ENCODE measurements around the gene LRPPRC. TPM values are rescaled to one million over a fixed set of nuclear protein-coding genes. Genes with fewer than 3 reads are reported as not detected.

LRPPRC gene
- total RNA-seq, 1 donor = 57.8 TPM

DNA sequence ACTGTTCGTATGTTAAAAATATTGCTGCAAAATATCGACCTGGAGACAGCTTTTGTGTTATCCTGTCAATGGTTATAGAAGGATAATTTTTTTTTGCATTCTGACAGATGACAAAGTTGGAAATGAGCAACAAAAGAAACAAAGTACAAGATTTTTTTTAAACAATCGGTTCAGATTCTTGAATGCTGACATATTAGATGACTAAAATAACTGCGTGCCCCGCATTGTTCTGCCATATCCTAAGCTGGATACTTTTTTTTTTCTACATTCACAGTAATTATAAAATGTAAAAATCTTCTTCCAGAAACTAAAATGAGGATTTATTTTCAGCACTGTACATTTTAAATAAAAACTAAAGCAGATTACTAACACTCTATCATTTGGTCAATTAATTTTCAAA, 89.9 kb downstream of the LRPPRC start:
- Histone ChIP-seq H3K4me1 (ENCODE audit: insufficient read depth, low read length) (no peaks in the 10 kb centered on the region), H3K9me3 (ENCODE audit: low read depth, low read length) (no peaks in the 10 kb centered on the region), H3K27me3 (ENCODE audit: insufficient read depth, low read length) (no peaks in the 10 kb centered on the region), H3K4me3 (ENCODE audit: low read length) (no peak overlapping the region)

DNA sequence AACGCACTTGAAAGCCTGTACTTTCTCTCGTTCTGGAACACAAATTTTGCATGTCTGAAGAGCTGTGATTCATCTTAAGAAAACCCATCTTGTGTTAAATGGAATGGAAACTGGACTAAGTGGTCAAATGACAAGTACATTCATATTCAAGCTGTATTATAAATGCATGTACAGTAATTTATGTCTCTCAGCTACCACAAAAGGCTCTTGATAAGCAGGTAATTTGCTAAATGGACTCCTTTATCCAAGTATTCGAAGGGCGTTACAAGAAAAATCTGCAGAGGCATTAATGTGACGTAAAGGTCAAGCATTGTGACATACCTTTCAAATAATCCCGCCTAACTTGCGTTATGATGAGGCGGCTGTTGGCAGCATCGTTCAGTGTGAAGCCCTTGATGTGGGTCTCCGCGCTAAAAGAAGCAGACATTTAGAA, 90.4 kb downstream of the LRPPRC start:
- Histone ChIP-seq H3K9me3 (ENCODE audit: low read depth, low read length) (no peaks in the 10 kb centered on the region), H3K27me3 (ENCODE audit: insufficient read depth, low read length) (no peaks in the 10 kb centered on the region), H3K4me3 (ENCODE audit: low read length) (no peak overlapping the region), H3K4me1 (ENCODE audit: insufficient read depth, low read length) (no peaks in the 10 kb centered on the region)

DNA sequence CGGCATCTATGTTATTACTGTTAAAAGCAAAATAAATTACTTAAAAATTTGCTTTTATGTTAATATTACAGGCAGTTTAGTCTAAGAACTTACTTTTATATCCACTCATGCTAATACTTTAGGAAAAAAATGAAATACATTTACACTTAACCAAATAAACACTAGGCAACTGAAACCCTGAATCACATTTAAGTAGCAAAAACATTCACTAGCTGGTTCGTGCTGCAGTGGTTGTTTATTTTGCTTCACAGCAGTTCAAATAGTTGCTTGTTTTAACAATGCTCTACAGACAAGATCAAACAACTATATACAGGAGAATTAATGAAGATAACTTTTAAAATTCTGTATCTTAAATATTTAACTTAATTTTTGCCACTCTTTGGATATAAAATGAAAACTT, 96.2 kb downstream of the LRPPRC start:
- H3K27me3 ChIP-seq (ENCODE audit: insufficient read depth, low read length) = no peaks in the 10 kb centered on the region
- no peaks in the 10 kb centered on the region for H3K4me1 ChIP-seq (ENCODE audit: insufficient read depth, low read length)
- no peak overlapping the region for H3K4me3 ChIP-seq (ENCODE audit: low read length)
- H3K9me3 ChIP-seq (ENCODE audit: low read depth, low read length) = no peaks in the 10 kb centered on the region

DNA sequence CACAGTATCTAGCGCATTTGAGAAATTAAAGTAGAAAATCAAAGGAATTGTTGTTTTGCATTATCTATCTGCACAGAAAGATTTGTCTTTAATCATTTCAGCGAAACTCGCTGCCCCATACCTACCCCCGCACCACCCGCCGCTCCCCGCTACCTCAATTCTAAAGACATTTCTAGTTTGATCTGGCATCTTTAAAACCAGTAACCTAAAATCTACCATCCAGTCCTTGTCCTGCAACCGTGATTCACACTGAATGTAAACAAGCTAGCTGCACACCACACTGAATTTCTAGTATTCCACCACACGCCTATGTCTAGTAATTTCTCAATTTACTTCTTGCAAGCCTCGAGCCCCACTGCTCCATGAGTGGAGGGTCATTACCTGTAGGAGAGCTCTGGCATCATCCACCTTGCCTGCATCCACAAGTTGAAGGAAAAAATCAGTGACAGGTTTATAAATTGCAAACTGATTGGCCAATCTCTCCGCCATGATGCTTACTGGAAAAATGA, 96.9 kb downstream of the LRPPRC start:
- no peak overlapping the region for H3K4me3 ChIP-seq (ENCODE audit: low read length)
- H3K9me3 ChIP-seq (ENCODE audit: low read depth, low read length) = no peaks in the 10 kb centered on the region
- no peaks in the 10 kb centered on the region for H3K4me1 ChIP-seq (ENCODE audit: insufficient read depth, low read length)

DNA sequence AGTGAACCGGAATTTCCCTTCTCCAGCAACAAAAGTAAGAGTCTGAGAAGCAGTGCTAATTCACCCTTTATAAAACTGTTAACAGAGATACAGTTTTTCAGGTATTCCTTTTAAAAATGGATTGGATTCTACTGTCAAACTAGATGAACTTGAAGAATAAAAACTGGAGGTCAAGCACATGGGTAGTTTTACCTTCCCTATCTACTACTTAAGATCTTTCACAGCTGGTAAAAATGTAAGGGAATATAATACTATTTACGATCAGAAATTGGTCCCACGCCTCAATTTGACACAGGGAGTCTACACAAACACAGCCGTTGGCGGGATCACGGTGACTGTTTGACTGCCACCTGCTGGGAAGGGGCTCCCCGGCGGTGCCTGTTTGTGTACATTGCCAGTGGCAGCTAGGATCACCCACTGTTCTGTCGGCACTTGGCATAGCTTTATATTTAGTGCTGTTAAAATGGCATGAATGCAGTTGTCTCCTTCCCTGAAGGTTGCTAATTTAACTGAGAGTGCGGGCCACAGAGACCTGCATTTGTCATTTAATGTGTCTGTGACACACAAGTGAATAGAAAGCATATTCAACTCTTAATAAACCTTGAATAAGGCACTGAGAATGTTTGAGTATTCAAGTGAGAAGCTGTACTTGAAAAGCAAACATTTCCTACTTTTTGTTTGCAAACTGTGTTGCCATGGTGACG, 97.5 kb downstream of the LRPPRC start:
- Histone ChIP-seq H3K27me3 (ENCODE audit: insufficient read depth, low read length) (no peaks in the 10 kb centered on the region), H3K4me3 (ENCODE audit: low read length) (no peak overlapping the region), H3K9me3 (ENCODE audit: low read depth, low read length) (no peaks in the 10 kb centered on the region), H3K4me1 (ENCODE audit: insufficient read depth, low read length) (no peaks in the 10 kb centered on the region)

More for the DNA sequence above, 96.9 kb downstream of the LRPPRC start:
- H3K27me3 ChIP-seq (ENCODE audit: insufficient read depth, low read length) = no peaks in the 10 kb centered on the region

DNA sequence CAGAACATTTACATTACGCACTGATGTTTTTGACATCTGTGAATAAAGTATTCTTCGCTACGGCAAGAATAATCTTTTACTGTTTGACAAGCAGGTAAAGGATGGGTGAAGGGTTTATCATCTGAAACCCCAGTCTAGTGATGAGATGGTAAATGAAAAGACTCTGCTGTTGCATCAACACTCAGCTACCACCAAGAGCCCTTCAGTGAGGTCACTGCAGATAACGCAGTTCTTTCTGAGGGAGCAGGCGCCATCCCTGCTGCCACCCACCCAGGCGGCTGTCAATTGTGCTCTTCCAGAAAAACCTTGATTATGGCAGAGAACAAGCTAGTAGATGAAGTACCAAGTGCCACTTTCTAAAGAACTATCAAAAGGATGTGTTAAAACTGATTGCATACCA, 98.3 kb downstream of the LRPPRC start:
- H3K27me3 ChIP-seq (ENCODE audit: insufficient read depth, low read length) = no peaks in the 10 kb centered on the region
- no peaks in the 10 kb centered on the region for H3K4me1 ChIP-seq (ENCODE audit: insufficient read depth, low read length)
- no peak overlapping the region for H3K4me3 ChIP-seq (ENCODE audit: low read length)
- H3K9me3 ChIP-seq (ENCODE audit: low read depth, low read length) = no peaks in the 10 kb centered on the region

DNA sequence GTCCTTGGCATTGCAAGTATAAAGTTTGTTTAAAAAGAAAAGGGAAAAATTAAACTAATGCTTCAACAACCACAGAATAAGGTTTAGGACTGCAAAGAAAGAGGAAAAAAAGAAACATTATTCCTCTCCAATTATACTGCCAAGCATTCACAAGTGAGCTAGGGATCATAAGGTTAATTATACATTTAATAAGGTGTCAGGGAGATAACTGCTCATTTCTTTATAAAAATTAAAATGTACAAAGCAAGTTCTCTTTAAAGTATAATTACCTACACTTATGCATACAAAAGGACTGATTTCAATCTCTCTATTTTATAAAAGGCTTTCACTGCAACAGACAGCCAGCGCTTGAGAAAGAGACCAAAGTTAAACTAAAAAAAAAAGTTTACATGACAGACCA, 98.9 kb downstream of the LRPPRC start:
- Histone ChIP-seq H3K27me3 (ENCODE audit: insufficient read depth, low read length) (no peaks in the 10 kb centered on the region), H3K9me3 (ENCODE audit: low read depth, low read length) (no peaks in the 10 kb centered on the region), H3K4me3 (ENCODE audit: low read length) (no peak overlapping the region), H3K4me1 (ENCODE audit: insufficient read depth, low read length) (no peaks in the 10 kb centered on the region)

DNA sequence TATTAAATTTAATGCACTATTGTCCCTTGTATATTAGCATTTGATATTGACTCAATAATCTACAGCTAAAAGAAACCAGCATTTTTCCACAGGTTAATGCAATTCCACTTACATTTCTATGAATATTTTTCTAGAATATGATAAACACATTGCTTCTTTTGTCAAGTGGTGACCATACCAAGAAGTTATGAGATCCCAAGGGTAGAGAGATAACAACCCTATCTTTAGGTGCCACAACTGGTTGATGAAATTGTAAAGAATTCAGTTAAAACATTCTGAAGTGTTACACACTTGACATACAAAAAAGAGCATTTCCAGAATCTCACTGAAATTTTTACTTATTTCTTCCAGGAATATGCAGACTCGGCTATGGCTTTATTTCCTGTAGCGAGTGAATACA, 101.0 kb downstream of the LRPPRC start:
- Histone ChIP-seq H3K4me3 (ENCODE audit: low read length) (no peak overlapping the region), H3K4me1 (ENCODE audit: insufficient read depth, low read length) (no peaks in the 10 kb centered on the region), H3K9me3 (ENCODE audit: low read depth, low read length) (no peaks in the 10 kb centered on the region), H3K27me3 (ENCODE audit: insufficient read depth, low read length) (no peaks in the 10 kb centered on the region)

DNA sequence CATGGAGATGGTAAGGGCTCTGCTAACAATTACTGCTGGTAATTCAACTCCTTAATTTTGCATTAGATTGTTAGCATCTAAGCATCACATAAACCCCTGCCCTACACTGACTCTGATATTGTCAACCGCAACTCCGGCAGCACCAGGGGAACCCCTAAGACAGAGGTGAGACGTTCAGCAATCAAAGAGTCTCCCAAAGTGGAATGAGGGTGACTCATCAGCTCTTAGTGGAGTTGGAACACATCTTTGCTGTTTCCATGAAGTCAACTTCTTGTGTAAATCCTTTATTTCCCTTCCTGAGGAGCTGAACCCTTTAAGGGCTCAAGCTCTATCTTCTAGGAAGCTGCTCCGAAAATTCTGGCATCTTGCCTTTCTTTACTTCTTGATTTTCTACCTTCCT, 104.9 kb downstream of the LRPPRC start:
- no peak overlapping the region for H3K4me3 ChIP-seq (ENCODE audit: low read length)
- H3K27me3 ChIP-seq (ENCODE audit: insufficient read depth, low read length) = no peaks in the 10 kb centered on the region
- H3K9me3 ChIP-seq (ENCODE audit: low read depth, low read length) = no peaks in the 10 kb centered on the region
- no peaks in the 10 kb centered on the region for H3K4me1 ChIP-seq (ENCODE audit: insufficient read depth, low read length)

DNA sequence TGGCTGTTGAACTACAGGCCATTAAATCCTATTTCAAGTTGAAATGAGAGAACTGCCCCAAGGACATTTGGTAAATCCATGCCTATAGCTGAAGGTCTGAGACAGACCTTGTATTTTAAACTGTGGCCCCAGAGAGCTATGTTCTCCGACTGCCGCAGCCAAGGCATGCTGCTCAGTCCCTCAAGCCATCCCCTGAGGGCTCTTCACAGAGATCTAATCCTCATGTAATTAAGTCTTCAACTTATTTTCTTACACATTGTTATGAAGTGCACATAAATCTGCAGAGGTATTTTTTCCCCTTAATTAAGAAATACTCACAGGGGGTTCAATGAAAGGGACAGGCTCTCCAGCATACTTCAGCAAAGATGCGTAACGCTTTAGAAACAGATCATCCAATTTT, 106.4 kb downstream of the LRPPRC start:
- H3K27me3 ChIP-seq (ENCODE audit: insufficient read depth, low read length) = no peaks in the 10 kb centered on the region
- H3K9me3 ChIP-seq (ENCODE audit: low read depth, low read length) = no peaks in the 10 kb centered on the region
- no peak overlapping the region for H3K4me3 ChIP-seq (ENCODE audit: low read length)
- no peaks in the 10 kb centered on the region for H3K4me1 ChIP-seq (ENCODE audit: insufficient read depth, low read length)

DNA sequence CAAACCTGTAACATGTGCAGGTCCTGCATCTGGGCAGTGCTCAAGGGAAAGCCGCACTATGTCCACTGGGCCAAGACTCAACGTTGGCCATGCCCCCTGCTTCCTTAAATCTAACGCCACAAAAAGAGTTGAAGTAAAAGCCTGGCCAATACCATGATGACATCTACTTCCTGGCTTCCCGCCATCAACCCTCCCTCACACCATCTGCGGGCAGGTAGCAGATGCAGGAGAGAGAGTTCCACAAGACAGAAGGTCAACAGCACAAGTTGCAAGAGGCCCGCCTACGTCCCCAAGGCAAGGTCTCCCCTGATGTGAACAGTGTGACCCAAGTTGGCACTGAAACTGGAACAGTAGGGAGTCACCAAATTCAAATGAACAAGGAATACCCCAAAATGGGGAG, 108.6 kb downstream of the LRPPRC start:
- Histone ChIP-seq H3K27me3 (ENCODE audit: insufficient read depth, low read length) (no peaks in the 10 kb centered on the region), H3K4me3 (ENCODE audit: low read length) (no peak overlapping the region), H3K4me1 (ENCODE audit: insufficient read depth, low read length) (no peaks in the 10 kb centered on the region), H3K9me3 (ENCODE audit: low read depth, low read length) (no peaks in the 10 kb centered on the region)

DNA sequence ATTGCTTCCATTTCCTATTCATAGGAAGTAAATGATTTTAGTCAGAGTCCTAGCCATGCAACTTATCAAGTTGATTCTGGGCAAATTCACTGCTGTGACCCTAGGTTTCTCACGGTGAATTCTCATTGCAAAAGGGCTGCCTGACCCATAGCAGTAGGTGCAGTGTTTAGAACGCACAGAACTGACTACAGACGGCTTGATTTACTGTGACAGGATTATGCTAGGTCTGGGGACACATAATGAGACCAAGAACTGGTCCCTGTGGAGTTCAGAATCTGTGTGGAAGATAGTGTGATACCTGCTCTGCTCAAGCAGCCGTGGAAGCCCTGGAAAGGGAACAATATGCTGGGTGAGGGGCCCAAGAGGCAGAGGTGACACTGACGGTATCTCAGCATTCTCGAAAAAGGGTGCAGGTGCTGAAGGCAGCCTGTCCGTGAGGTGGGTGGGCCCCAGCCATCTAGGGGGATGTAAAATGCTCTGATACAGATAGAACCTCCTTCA, 110.6 kb downstream of the LRPPRC start:
- H3K9me3 ChIP-seq (ENCODE audit: low read depth, low read length) = no peaks in the 10 kb centered on the region
- H3K4me3 ChIP-seq (ENCODE audit: low read length) = no peak overlapping the region
- H3K27me3 ChIP-seq (ENCODE audit: insufficient read depth, low read length) = no peaks in the 10 kb centered on the region
- H3K4me1 ChIP-seq (ENCODE audit: insufficient read depth, low read length) = no peaks in the 10 kb centered on the region

DNA sequence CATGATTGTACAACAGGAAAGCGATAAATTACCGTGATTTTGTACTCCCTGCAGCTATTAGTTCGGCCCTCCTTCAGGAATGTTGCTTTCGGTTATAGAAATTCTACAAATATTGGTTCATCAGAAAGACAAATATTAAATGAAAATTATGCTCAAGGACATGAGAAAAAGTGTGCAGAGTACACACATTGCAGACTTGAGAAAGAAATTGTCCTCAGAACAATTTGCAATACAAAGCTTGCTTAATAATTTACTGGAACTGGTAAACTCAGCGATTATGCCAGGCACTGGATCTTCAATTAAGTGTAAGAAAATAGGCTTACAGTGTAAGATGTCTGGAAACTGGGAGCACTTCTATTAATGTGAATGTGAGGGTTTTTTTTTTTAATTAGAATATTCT, 111.1 kb downstream of the LRPPRC start:
- Histone ChIP-seq H3K9me3 (ENCODE audit: low read depth, low read length) (no peaks in the 10 kb centered on the region), H3K27me3 (ENCODE audit: insufficient read depth, low read length) (no peaks in the 10 kb centered on the region), H3K4me3 (ENCODE audit: low read length) (no peak overlapping the region), H3K4me1 (ENCODE audit: insufficient read depth, low read length) (no peaks in the 10 kb centered on the region)

DNA sequence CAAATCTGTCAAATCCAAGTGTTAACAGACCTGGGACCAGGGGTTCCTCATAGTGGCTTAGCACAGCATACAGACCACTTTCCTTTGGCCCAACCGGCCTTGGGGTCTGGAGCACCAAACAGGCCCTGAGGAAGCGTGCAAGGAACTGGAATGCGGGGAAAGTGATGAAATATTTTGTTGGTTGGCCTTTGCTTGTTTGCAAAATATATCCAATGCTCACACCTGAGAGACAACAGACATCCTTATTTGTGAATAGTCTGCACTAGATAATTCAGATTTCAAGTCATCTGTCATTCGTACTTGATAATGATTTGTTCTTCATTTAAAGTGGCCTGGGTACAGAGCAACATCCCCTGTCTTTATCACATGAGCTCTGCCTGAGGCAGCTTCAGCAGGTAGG, 113.5 kb downstream of the LRPPRC start:
- no peaks in the 10 kb centered on the region for H3K27me3 ChIP-seq (ENCODE audit: insufficient read depth, low read length)
- H3K4me1 ChIP-seq (ENCODE audit: insufficient read depth, low read length) = no peaks in the 10 kb centered on the region
- no peaks in the 10 kb centered on the region for H3K9me3 ChIP-seq (ENCODE audit: low read depth, low read length)
- no peak overlapping the region for H3K4me3 ChIP-seq (ENCODE audit: low read length)

DNA sequence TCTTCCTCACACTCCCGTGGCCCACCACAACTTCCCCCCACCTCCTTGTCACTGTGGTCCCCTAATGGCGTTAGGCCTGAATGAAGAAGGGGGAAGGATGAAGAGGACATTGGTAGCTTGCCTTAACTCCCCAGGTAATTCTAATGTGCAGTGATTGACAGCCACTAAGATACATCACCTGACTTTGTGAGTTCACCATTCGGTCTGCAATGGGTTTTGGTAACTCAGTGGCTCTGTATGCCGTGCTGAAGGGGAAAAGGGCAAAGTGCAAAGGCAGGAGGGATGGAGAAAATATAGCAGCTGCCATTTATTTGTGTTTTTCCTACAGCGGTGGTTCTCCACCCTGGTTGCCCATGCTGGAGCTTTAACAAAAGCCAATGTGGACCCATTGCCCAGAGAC, 114.8 kb downstream of the LRPPRC start:
- no peaks in the 10 kb centered on the region for H3K4me1 ChIP-seq (ENCODE audit: insufficient read depth, low read length)
- H3K9me3 ChIP-seq (ENCODE audit: low read depth, low read length) = no peaks in the 10 kb centered on the region
- H3K27me3 ChIP-seq (ENCODE audit: insufficient read depth, low read length) = no peaks in the 10 kb centered on the region
- no peak overlapping the region for H3K4me3 ChIP-seq (ENCODE audit: low read length)

DNA sequence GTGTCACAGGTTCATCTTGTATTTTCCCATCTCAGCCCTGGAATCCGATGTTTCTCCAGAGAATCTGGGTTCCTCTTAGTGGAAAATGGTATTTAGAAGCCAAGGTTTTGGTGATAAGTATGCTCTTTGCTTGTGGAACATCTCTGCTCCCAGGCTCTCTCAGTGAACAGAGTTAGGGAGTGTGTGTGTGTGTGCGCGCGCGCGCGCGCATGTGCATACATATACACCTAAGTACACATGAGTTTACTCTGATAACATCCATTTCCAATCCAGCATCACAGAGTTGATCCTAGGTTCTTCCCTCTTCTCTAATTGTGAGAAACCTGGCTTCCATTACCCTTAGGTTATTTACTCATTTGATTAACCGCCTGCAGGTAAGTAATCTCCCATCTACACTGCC, 115.3 kb downstream of the LRPPRC start:
- Histone ChIP-seq H3K9me3 (ENCODE audit: low read depth, low read length) (no peaks in the 10 kb centered on the region), H3K27me3 (ENCODE audit: insufficient read depth, low read length) (no peaks in the 10 kb centered on the region), H3K4me3 (ENCODE audit: low read length) (no peak overlapping the region), H3K4me1 (ENCODE audit: insufficient read depth, low read length) (no peaks in the 10 kb centered on the region)

Measured in mononuclear cell (primary cell).